Inflammatory macrophage treated with lipopolysaccharide for 4 hours (primary cell): ENCODE data around the gene TP53TG5.

Experiments used
- DNase-seq: peaks from one replicate; pipeline ENCODE4 v3.0.0-alpha.2; 2020

Gene TP53TG5

GRCh38 chr20:45404438-45404837 lies 26.3 kb upstream of the TP53TG5 start:
- no peak for DNase-seq

GRCh38 chr20:45402946-45403345 lies 24.8 kb upstream of the TP53TG5 start:
- no peak for DNase-seq

GRCh38 chr20:45400346-45401031 lies 22.4 kb upstream of the TP53TG5 start:
- no peak for DNase-seq

GRCh38 chr20:45399018-45399417 lies 20.9 kb upstream of the TP53TG5 start:
- no peak for DNase-seq

- no peak for DNase-seq
Observed at GRCh38 chr20:45395114-45395415, 16.9 kb upstream of the TP53TG5 start.

GRCh38 chr20:45394221-45395113 lies 16.3 kb upstream of the TP53TG5 start:
- no peak for DNase-seq

GRCh38 chr20:45392733-45393132 lies 14.6 kb upstream of the TP53TG5 start:
- DNase-seq = no peak

- no peak for DNase-seq
Observed at GRCh38 chr20:45391559-45391958, 13.4 kb upstream of the TP53TG5 start.

- DNase-seq = peak; percentile 24
Observed at GRCh38 chr20:45390931-45391330, 12.8 kb upstream of the TP53TG5 start.

- no peak for DNase-seq
Observed at GRCh38 chr20:45387274-45387673, 9.1 kb upstream of the TP53TG5 start.

- DNase-seq = no peak
Observed at GRCh38 chr20:45377269-45377668, 856 bp downstream of the TP53TG5 start.

- DNase-seq = no peak
Observed at GRCh38 chr20:45374966-45375365, 3.2 kb downstream of the TP53TG5 start.

- no peak for DNase-seq
Observed at GRCh38 chr20:45374101-45374467, 4.0 kb downstream of the TP53TG5 start.

GRCh38 chr20:45373353-45374100 lies 4.6 kb downstream of the TP53TG5 start:
- peak; percentile 74 for DNase-seq

- DNase-seq = no peak
Observed at GRCh38 chr20:45372646-45373352, 5.3 kb downstream of the TP53TG5 start.

GRCh38 chr20:45372241-45372640 lies 5.9 kb downstream of the TP53TG5 start:
- no peak for DNase-seq

GRCh38 chr20:45370571-45371160 lies 7.5 kb downstream of the TP53TG5 start:
- DNase-seq = no peak

GRCh38 chr20:45368221-45368980 lies 9.7 kb downstream of the TP53TG5 start:
- peak; percentile 88 for DNase-seq

- DNase-seq = no peak
Observed at GRCh38 chr20:45367126-45367525, 11.0 kb downstream of the TP53TG5 start.

GRCh38 chr20:45366631-45367030 lies 11.5 kb downstream of the TP53TG5 start:
- no peak for DNase-seq

GRCh38 chr20:45366192-45366591 lies 11.9 kb downstream of the TP53TG5 start:
- no peak for DNase-seq

- DNase-seq = no peak
Observed at GRCh38 chr20:45365444-45365970, 12.6 kb downstream of the TP53TG5 start.
